NCI-H1105 (cell line): ENCODE measurements around the gene ZNF433.
"Not testable (repeated sequence)": the region's sequence is repeated elsewhere in the genome, so short reads cannot be mapped to it uniquely, and the experiment has no call there.

Experiments
- DNase-seq: peaks from one replicate; lab custom pipeline; 2025; lab: John Stamatoyannopoulos, UW

Gene ZNF433

DNA sequence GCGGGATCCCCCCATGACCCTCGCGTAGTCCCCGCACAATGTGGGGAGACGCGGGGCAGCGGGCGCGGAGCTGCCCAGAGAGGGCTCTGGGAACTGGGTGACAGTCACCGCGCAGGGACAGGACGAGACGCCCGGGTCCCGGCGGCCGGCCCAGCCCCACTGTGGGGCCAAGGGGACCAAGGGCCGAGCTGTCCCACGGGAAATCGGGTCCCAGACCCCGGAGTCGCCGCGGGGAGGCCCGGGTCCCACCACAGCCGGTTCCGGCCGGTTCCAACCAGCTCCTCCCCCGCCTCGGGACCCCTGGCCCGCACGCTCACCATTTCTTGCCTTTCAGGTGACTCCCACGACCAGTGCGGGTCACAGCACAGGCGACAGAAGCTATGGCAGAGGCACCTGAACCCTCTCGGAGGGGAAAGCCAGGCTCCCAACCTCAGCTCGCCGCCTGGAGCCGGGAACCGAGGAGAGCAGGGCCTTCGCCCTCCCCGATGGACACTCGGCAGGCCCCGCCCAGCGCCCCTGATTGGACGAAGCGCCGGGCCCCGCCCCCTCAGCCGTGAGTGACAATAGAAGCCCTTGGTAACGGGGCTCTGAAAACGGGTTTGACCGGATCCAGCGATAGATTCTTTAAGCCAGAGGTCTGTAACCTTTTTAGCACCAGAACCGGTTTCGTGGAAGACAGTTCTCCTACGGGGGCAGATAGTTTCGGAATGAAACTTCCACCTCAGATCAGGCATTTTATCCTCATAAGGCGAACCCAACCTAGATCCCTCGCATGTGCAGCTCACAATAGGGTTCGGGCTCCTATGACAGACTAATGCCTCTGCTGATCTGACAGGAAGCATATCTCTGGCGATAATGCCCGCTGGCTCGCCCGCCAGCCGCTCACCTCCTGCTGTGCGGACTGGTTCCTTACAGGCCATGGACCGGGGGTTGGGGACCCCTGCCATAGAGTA, at the start of gene ZNF433:
ZNF433 (minus strand) TSS at position 460 of the 953 bp plus-strand sequence; CDS start at position 320, 140 bp downstream.
- peak; percentile 92 for DNase-seq

DNA sequence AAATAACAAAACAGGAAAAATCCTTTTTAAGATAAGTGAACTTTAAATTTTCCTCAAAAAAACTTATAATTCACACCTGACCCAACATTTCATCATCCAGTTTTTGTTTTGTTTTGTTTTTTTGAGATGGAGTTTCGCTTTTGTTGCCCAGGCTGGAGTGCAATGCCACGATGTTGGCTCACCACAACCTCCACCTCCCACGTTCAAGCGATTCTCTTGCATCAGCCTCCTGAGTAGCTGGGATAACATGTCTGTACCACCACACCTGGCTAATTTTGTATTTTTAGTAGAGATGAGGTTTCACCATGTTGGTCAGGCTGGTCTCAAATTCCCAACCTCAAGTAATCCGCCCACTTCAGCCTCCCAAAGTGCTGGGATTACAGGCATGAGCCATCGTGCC, 47.9 kb upstream of the ZNF433 start:
- not testable (repeated sequence) for DNase-seq

DNA sequence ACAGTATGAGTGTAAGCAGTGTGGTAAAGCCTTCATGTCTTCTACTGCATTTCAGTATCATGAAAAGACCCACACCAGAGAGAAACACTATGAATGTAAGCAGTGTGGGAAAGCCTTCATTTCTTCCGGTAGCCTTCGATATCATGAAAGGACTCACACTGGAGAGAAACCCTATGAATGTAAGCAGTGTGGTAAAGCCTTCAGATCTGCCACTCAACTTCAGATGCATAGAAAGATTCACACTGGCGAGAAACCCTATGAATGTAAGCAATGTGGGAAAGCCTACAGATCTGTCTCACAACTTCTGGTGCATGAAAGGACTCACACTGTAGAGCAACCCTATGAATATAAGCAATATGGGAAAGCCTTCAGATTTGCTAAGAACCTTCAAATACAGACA, 41.9 kb upstream of the ZNF433 start:
- no peak for DNase-seq

DNA sequence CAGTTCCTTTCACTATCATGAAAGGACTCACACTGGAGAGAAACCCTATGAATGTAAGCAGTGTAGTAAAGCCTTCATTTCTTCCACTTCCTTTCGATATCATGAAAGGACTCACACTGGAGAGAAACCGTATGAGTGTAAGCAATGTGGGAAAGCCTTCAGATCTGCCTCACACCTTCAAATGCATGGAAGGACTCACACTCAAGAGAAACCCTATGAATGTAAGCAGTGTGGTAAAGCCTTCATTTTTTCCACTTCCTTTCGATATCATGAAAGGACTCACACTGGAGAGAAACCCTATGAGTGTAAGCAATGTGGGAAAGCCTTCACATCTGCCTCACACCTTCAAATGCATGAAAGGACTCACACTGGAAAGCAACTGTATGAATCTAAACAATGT, 40.9 kb upstream of the ZNF433 start:
- DNase-seq, result not testable (repeated sequence)

DNA sequence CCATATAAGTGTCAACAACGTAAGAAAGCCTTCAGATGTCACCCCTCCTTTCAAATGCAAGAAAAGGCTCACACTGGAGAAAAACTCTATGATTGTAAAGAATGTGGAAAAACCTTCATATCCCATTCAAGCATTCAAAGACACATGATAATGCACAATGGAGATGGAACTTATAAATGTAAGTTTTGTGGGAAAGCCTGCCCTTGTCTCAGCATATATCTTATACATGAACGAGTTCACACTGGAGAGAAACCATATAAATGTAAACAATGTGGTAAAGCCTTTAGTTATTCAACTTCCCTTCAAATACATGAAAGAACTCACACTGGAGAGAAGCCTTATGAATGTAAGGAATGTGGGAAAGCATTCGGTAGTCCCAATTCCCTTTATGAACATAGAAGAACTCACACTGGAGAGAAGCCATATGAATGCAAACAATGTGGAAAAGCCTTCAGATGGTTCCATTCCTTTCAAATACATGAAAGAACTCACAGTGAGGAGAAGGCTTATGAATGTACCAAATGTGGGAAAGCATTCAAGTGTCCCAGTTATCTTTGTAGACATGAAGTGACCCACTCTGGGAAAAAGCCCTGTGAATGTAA, 40.2 kb upstream of the ZNF433 start:
- no peak for DNase-seq

DNA sequence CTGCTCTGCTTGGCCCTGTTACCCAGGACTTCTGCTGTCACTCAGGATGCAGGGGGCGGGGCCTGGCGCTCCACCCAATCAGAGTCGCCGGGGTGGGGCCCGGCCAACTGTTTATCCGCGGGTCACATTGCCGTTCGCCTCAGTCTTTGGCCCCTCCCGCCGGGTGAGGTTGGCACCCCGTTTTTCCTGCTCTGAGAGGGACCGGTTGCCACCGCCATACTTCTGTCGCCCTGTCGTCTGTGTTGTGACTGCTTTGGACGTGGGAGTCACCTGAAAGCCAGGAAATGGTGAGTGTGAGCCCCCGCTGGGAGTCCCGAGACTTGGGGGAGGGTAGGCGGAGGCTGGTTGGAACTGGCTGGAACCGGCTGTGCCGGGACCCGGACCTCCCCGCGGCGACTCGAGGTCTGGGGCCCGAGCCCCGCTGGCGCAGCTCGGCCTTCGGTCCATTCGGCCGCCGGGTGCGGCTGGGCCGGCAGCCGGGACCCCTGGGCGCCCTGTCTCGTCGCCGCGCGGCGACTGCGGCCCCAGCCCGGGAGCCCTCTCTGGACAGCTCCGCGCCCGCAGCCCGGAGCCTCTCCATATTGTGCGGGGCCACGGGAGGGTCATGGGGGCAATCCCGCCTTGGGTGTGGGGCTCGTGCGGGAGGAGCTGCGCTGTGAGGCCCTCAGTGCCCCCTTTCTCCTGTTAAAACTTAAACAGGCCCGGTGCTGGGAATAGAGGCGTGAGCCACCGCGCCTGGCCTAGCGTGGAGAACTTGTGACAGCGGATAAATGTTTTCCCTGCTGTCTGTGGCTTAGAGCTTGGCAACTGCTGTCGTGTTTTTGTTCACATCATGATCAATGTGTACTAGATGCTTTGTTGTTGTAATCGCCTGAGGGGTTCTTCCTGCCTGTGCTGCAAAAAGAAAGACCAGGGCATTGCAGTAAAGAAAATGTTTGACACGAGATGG, 29.4 kb upstream of the ZNF433 start, which contains the start of gene ZNF844:
ZNF844 (plus strand) TSS at position 142 of the 949 bp plus-strand sequence; CDS start at position 285, 143 bp downstream.
- no peak for DNase-seq

DNA sequence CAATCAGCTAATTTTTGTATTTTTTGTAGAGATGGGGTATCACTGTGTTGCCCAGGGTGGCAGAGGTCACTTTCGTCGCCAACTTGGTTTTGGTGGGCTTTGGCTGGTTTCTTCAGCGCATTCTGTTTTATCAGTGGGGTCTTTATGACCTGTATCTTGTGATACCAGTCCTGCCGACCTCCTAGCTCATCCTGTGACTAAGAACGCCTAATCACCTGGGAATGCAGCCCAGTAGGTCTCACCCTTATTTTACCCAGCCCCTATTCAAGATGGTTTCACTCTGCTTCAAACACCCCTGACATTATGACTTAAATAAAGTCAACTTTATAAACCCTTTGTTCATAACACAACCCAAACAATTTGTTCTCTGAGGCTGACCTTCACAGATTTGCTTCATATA, 20.3 kb upstream of the ZNF433 start:
- no peak for DNase-seq

DNA sequence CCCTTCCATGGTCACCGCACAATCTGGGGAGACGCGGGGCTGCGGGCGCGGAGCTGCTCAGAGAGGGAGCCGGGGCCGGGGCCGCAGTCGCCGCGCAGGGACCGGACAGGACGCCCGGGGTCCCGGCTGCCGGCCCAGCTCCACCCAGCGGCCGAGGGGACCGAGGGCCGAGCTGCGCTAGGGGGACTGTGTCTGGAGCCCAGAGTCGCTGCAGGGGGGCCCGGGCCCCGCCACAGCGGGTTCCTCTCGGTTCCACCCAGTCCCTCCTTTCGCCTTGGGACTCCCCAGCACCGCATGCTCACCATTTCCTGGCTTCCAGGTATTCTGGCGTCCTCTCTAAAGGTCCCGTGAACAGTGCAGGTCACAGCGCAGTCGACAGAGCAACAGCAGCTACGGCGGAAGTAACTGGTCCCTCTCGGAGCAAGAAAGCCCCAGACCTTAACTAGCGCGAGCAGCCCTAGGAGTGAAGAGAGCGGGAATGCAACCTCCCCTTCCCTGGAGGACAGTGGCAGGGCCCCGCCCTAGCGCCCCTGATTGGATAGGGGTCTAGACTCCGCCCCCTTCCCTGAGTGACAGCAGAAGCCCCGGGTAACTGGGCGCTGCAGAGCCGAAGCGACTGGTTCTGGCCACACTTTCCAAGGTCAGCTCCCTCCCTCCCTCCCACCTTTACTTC, 17.2 kb upstream of the ZNF433 start, which contains the start of gene ZNF878:
ZNF878 (minus strand) TSS at position 465 of the 673 bp plus-strand sequence; CDS start at position 305, 160 bp downstream.
- DNase-seq, result peak; percentile 93

DNA sequence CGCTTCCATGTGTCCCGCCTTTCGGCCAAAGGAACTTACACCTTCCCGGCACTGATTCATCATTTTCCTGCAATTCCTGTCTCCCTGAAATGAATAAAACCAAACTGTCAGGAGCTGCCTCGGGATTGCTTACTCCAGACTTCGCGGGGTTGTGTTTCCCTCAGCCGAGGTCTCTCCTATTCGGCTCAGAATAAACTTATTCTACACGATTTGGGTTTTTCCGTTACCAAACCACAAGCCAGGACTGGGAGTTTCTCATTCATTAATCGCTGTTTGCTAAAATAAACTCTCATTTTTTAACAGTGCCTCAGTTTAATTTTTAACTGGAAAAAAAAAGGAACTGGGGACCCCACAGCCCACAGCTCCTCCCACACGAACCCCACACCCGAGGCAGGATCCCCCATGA, 16.6 kb upstream of the ZNF433 start:
- peak; percentile 9 for DNase-seq

DNA sequence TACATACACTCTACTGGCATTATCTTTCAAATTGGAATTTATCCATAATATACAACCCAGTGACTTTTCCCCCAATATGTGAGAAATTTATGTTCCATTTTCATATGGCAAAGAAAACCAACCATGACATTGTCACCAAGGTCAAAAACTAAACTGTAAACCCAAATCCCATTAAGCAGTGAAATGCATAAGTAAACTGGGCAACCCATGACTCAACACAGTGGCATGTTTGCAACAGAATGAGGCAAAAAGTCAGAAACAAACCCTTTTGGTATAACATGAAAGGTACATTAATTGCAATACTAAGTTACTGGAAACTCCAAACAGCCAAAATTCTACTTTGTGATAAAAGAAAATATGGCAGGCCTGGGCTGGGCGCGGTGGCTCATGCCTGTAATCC, 12.4 kb upstream of the ZNF433 start:
- no peak for DNase-seq

DNA sequence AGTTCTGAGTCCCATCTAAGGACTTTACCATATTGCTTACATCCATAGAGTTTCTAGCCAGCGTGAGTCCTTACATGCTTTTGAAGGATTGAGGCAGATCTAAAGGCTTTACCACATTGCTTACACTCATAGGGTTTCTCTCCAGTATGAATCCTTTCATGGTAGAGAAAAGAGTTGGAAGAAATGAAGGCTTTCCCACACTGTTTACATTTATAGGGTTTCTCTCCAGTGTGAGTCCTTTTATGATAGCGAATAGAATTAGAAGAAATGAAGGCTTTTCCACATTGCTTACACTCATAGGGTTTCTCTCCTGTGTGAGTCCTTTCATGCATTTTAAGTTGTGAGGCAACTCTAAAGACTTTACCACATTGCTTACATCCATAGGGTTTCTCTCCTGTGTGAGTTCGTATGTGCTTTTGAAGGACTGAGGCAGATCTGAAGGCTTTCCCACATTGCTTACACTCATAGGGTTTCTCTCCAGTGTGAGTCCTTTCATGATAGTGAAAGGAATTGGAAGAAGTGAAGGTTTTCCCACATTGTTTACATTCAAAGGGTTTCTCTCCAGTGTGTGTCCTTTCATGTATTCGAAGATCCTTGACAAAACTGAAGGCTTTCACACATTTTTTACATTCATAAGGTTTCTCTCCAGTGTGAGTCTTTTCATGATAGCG, 8.4 kb upstream of the ZNF433 start:
- no peak for DNase-seq

DNA sequence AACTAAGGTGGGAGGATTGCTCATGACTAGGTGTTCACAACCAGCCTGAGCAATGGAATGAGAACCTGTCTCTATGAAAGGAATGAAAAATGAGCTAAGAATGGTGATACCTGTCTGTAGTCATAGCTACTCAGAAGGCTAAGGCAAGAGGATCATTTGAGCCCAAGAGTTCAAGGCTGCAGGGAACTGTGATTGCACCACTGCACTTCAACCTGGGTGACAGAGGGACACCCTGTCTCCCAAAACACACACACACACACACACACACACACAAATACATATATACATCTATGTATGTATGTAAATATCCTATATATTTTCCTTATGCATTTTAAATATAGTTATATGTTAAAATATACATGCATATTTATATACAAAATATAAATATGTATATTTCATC, 7.4 kb upstream of the ZNF433 start:
- DNase-seq, result no peak

DNA sequence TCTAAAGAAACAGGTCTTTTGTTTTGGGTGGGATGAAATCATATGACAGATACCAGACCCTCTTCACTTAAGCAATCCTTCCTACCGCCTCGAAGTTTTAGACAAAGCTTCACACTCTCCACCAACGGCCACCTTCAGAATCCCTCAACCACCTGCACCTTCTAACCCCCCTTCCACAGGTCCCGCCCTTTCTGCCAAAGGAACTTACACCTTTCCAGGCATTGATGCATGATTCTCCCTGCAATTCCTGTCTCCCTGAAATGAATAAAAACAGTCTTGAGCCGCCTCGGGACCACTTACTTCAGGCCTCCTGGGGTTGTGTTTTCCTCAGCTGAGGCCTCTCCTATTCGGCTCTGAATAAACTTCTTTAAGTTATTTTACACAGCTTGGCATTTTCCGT, 859 bp downstream of the ZNF433 start:
- no peak for DNase-seq

DNA sequence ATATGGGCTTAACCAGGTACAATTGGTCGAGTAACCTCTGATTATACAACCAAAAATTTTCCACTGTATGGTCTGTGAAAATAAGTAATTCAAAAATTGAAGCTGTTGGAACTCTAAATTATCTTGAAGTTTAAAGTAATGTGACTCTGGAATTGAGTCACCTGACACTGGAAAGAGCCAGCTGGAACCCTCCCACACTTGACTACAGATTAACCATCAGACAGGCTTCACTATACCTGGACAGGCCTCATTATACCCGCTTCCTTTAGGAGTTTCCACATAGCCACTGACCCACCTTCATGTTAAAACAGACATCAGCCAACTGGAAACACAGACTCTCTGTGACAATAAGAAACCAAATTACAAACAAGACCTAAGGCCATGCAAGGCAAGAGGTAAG, 1.3 kb downstream of the ZNF433 start:
- no peak for DNase-seq

DNA sequence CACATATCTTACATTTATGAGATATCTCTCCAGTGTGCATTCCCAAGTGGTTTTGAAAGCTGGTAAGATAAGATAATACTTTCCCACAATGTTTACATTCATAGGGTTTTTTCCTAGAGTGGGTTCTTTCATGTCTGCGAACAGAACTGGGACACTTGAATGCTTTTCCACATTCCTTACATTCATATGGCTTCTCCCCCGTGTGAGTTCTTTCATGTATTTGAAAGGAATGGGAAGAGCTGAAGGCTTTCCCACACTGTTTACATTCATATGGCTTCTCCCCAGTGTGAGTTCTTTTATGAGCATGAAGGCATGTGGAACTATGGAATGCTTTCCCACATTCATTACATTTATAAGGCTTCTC, 19.7 kb downstream of the ZNF433 start:
- DNase-seq, result no peak

DNA sequence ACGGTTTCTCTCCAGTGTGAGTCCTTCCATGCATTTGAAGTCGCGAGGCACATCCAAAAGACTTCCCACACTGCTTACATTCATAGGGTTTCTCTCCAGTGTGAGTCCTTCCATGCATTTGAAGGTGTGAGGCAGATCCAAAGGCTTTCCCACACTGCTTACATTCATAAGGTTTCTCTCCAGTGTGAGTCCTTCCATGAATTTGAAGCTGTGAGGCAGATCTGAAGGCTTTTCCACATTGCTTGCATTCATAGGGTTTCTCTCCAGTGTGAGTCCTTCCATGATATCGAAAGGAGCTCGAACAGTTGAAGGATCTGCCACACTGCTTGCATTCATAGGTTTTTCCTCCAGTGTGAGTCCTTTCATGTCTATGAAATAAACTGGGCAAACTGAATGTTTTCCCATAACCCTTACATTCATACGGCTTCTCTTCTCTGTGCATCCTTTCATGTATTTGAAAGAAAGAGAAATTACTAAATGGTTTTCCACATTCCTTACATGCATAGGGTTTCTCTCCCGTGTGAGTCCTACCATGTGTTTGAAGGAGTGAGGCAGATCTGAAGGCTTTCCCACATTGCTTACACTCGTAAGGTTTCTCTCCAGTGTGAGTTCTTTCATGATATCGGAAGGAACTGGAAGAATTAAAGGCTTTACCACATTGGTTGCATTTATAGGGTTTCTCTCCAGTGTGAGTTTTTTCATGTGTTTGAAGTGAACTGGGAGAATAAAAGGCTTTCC, 20.3 kb downstream of the ZNF433 start:
- no peak for DNase-seq

DNA sequence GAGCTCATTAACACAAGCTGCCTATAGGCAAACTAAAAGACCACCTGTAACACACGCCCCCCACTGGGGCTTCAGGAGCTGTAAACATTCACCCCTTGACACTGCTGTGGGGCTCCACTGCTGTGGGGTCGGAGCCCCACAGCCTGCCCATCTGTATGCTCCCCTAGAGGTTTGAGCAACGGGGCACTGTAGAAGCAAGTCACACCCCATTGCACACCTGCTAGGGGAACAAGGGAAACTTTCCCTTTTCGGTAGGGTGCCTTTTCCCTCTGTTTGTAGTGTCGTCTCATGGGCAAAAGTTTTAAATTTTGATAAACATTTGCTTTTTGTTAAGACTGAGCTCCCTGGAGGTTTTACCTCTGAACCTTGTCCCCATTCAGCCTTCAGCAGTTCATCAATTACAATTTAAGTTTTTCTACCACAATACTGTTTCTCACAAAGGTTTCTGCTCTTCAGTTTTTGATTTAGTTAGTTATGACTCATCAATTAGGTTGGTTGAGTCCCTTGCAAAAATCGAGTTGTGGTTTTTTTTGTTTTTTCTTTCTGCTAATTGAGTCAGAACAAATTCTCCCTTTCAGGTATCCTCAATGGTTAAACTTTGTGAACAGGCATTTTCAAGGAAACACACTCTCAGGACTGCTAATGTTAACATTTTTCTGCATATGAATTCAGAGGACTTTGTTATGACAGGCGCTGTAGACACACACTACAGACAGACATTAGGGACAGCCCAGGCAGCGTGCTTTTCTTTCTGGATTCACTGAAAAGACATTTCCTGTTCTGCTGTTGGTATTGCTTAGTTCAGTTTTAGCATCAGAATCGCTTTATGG, 35.1 kb downstream of the ZNF433 start:
- no peak for DNase-seq

DNA sequence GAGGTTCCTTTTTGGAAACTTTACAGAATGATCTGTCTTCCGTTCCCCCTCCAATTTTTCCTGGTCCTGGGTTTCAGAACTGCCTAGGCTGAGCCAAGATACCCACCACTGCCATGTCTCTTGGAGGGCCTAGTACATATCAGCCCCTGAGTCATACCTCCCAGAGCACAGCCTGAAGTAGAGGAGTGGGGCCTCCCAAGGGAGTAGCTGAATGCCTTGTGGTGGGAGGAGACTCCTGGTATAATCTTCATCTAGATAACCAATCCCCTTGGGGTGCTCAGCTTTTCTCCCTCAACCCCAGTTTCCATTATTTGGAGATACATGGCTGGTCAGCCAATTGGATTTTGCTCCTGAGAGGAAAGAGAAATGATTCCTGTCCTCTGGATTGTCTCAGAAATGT, 40.3 kb downstream of the ZNF433 start:
- no peak for DNase-seq

DNA sequence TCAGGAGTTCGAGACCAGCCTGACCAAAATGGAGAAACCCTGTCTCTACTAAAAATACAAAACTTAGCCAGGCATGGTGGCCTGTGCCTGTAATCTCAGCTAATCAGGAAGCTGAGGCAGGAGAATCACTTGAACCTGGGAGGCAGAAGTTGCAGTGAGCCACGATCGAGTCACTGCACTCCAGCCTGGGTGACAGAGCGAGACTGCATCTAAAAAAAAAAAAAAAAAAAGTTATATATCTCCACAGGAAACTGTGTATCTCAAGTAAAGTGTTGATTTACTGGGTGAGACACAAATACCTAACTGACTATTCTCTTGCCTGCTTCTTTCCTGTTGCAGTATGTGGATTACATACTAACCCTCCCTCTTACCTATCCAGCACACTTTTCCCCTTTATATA, 43.6 kb downstream of the ZNF433 start:
- DNase-seq, result not testable (repeated sequence)
